Adrenal gland (tissue), 5 donors: Measurements from ENCODE around the gene LRRC10B.

Source experiments
- CTCF ChIP-seq, 6 experiments: fragments of 450-650 bp in 4 of 6; fragments of 200-600 bp in 2 of 6; sonication (generic) in 1 of 6; IDR thresholded peaks; 1 replicate in 5 of 6; 2 replicates in 1 of 6; pipeline versions ENCODE4 v1.5.1 to v1.8.0; 2016 to 2021; ENCODE audit warnings: antibody characterized with exemption in 6 of 6, mild to moderate bottlenecking in 2 of 6, moderate library complexity in 1 of 6
- POLR2A ChIP-seq, 2 donors: fragments of 450-650 bp; IDR thresholded peaks; one replicate each; pipeline ENCODE4 v1.6.1; 2017; ENCODE audit warnings: antibody characterized with exemption in 2 of 2, mild to moderate bottlenecking in 2 of 2, moderate library complexity in 1 of 2
- donor health status: DM: no; HTN: no; CAD: no.

- TF ChIP-seq CTCF (IDR thresholded peaks at IDR 0.05) (no peak), POLR2A (IDR thresholded peaks at IDR 0.05) (no peak)
Measured at GRCh38 chr11:61531044-61531443, 22.5 kb downstream of the LRRC10B start.
